ENCODE data around the gene TAOK1. TPM values are rescaled to one million over a fixed set of nuclear protein-coding genes. Genes with fewer than 3 reads are reported as not detected.

Gene TAOK1
- total RNA-seq, 2 experiments from 2014 or later: 46.5 to 47.7 TPM

DNA sequence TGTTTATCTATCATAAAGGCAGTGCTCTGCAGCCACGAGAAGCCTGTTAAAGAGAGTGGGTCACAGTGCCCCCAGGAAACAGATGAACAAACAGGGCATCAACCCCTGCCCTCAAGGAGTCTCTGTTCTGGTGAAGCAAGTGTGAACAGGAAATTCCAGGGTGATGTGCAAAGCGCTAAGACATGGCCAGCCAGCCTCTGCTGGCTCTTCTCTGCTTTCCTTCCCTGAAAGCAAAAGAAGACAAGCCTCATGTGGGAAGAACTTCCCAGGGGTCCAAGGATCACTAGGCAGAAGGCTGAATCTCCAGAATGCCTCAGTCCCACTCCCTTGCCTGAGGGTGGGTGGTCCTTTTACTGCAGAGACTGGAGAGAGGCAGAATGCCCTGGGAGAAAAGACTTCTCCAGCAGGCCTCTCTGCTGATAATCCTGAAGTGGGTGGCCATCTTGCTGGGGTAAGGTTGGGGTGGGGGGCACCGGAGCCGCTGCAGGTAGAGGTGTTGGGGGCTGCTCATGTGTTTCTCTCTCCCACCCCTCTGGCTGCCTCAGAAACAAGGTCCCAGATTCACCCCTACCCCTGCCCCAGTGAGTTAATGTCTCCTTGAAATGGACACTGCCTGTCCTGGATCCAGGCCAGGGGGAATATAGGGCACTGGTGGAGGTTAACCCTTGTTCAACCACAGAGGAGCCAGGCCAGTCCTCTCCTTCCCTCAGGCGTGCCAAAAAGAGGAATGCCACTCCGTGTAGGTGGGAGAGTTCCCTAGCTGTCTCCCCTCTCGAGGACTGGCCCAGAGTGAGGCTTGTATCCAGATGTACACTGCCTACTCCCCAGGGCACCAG, 205.2 kb downstream of the TAOK1 start:
- H3K9me3 Mint-ChIP-seq: no peaks in the 10 kb centered on the region
- ChIA-PET POLR2A (no interaction called here), CTCF (interaction anchor here (0.6 to 5.0 kb wide), 6 partner anchors 9 to 226 kb away, joined by 3 to 116 read pairs (median 12); no protein-coding TSS in a partner anchor)
- DNase-seq: no peak
- no peak overlapping the region for H3K4me3 Mint-ChIP-seq
- peaks cover 32% of the 10 kb centered on the region for H3K4me1 Mint-ChIP-seq
- H3K36me3 Mint-ChIP-seq (ENCODE audit: low read depth): no peaks in the 10 kb centered on the region
- H3K27ac Mint-ChIP-seq: no peak overlapping the region
- H3K27me3 Mint-ChIP-seq: no peaks in the 10 kb centered on the region

- Mint-ChIP-seq H3K36me3 (ENCODE audit: low read depth) (no peaks in the 10 kb centered on the region), H3K4me1 (peaks cover 25% of the 10 kb centered on the region), H3K9me3 (no peaks in the 10 kb centered on the region), H3K27ac (no peak overlapping the region), H3K4me3 (no peak overlapping the region), H3K27me3 (no peaks in the 10 kb centered on the region)
- DNase-seq: no peak
- ChIA-PET POLR2A (no interaction called here), CTCF (interaction anchor here (0.6 to 3.7 kb wide), 5 partner anchors 15 to 1370 kb away, joined by 3 to 18 read pairs (median 7); no protein-coding TSS in a partner anchor)
Observed at GRCh38 chr17:29595943-29596774, 206.0 kb downstream of the TAOK1 start.

DNA sequence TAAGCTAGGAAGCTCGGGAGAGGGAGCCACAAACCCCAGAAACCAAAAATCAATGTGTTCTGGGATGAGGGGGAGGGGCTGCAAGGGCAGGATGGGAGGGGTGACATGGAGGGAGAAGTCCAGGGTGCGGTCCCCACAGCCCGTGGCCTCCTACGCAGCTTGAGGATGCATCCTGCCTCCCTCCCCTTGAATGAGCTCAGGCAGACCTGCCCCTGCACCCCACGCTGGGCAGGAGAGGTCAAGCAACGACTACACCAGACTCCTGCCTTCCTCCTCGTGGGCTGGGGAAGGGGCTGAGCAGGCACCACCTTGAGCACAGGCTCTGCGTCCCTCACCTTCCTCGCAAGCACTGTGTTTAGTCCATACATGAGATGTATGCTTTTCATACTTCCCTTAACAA, 206.6 kb downstream of the TAOK1 start:
- Mint-ChIP-seq H3K9me3 (no peaks in the 10 kb centered on the region), H3K27ac (no peak overlapping the region), H3K4me1 (peaks cover 18% of the 10 kb centered on the region), H3K4me3 (no peak overlapping the region), H3K27me3 (no peaks in the 10 kb centered on the region), H3K36me3 (ENCODE audit: low read depth) (no peaks in the 10 kb centered on the region)
- ChIA-PET CTCF (interaction anchor here (0.6 to 3.7 kb wide), 5 partner anchors 12 to 1369 kb away, joined by 3 to 18 read pairs (median 7); no protein-coding TSS in a partner anchor), POLR2A (no interaction called here)
- no peak for DNase-seq

GRCh38 chr17:29597361-29598172, 207.4 kb downstream of the TAOK1 start:
- Mint-ChIP-seq H3K4me3 (no peak overlapping the region), H3K4me1 (peaks cover 11% of the 10 kb centered on the region), H3K9me3 (no peaks in the 10 kb centered on the region)

More at GRCh38 chr17:29597361-29598172, 207.4 kb downstream of the TAOK1 start:
- ChIA-PET POLR2A (no interaction called here), CTCF (interaction anchor here (1.5 to 3.7 kb wide), 4 partner anchors 12 to 20 kb away, joined by 5 to 18 read pairs (median 12); no protein-coding TSS in a partner anchor)
- Mint-ChIP-seq H3K36me3 (ENCODE audit: low read depth) (no peaks in the 10 kb centered on the region), H3K27ac (no peak overlapping the region), H3K27me3 (no peaks in the 10 kb centered on the region)
- no peak for DNase-seq

Other genes starting within 250 kb of the TAOK1 start
- gene MYO18A, start 210.0 kb upstream of the TAOK1 start, total RNA-seq: 100 to 1,000 TPM in 1 of 2 experiments, 10 to 100 TPM in 1; 82.2 to 101 TPM
- gene CRYBA1, start 143.5 kb upstream of the TAOK1 start, total RNA-seq: not detected
- 10 to 100 TPM; 66.9 to 85.4 TPM for gene NUFIP2, start 96.2 kb upstream of the TAOK1 start, total RNA-seq
- gene ABHD15, start 176.7 kb downstream of the TAOK1 start, total RNA-seq: 10 to 100 TPM; 16.9 to 18.0 TPM
- 10 to 100 TPM; 71.4 to 75.0 TPM for gene TP53I13, start 178.3 kb downstream of the TAOK1 start, total RNA-seq
- gene GIT1, start 199.3 kb downstream of the TAOK1 start, total RNA-seq: 100 to 1,000 TPM; 107 TPM
- gene ANKRD13B, start 202.8 kb downstream of the TAOK1 start, total RNA-seq: 10 to 100 TPM; 12.3 to 12.8 TPM
- gene CORO6, start 232.5 kb downstream of the TAOK1 start, total RNA-seq: 1 to 10 TPM; 2.4 to 3.1 TPM

Measured in activated CD4-positive, alpha-beta T cell treated with anti-CD3 and anti-CD28 coated beads, Interleukin-2, amount 10 ng/mL, durations not matched to agents 7 days and 5 days (primary cell).